ENCODE data around the gene RFXANK. TPM values are rescaled to one million over a fixed set of nuclear protein-coding genes. Genes with fewer than 3 reads are reported as not detected.

RFXANK gene
- total RNA-seq, 1 experiment from 2014 or later = 51.0 TPM

- peak; percentile 48 for DNase-seq
- peak overlapping the region; percentile 43; the same call in 1 of the 2 replicates for H3K4me3 ChIP-seq (ENCODE audit: insufficient read depth, low read depth, low read length)
- H3K27me3 ChIP-seq (ENCODE audit: control insufficient read depth, insufficient read depth, low read length) = peaks cover 36% of the 10 kb centered on the region
- no peaks in the 10 kb centered on the region for H3K36me3 ChIP-seq (replicated peaks; ENCODE audit: control insufficient read depth, insufficient read depth, low read length)
Measured at GRCh38 chr19:19224150-19224851, 32.2 kb downstream of the RFXANK start.

- H3K27me3 ChIP-seq (ENCODE audit: control insufficient read depth, insufficient read depth, low read length) = peaks cover 36% of the 10 kb centered on the region
- peak overlapping the region; percentile 43 for H3K4me3 ChIP-seq (ENCODE audit: insufficient read depth, low read depth, low read length)
- H3K36me3 ChIP-seq (replicated peaks; ENCODE audit: control insufficient read depth, insufficient read depth, low read length) = no peaks in the 10 kb centered on the region
- peak; percentile 98 for DNase-seq
Measured at GRCh38 chr19:19224852-19225494, 32.9 kb downstream of the RFXANK start.

- Histone ChIP-seq H3K4me3 (ENCODE audit: insufficient read depth, low read depth, low read length) (no peak overlapping the region), H3K36me3 (replicated peaks; ENCODE audit: control insufficient read depth, insufficient read depth, low read length) (no peaks in the 10 kb centered on the region), H3K27me3 (ENCODE audit: control insufficient read depth, insufficient read depth, low read length) (peaks cover 36% of the 10 kb centered on the region)
- no peak for DNase-seq
Measured at GRCh38 chr19:19226204-19226603, 34.1 kb downstream of the RFXANK start.

GRCh38 chr19:19226663-19227062 lies 34.6 kb downstream of the RFXANK start:
- DNase-seq = peak; percentile 65
- H3K27me3 ChIP-seq (ENCODE audit: control insufficient read depth, insufficient read depth, low read length) = peaks cover 36% of the 10 kb centered on the region
- H3K36me3 ChIP-seq (replicated peaks; ENCODE audit: control insufficient read depth, insufficient read depth, low read length) = no peaks in the 10 kb centered on the region
- H3K4me3 ChIP-seq (ENCODE audit: insufficient read depth, low read depth, low read length) = no peak overlapping the region

GRCh38 chr19:19227217-19227616 lies 35.2 kb downstream of the RFXANK start:
- no peaks in the 10 kb centered on the region for H3K36me3 ChIP-seq (replicated peaks; ENCODE audit: control insufficient read depth, insufficient read depth, low read length)
- peaks cover 36% of the 10 kb centered on the region for H3K27me3 ChIP-seq (ENCODE audit: control insufficient read depth, insufficient read depth, low read length)
- H3K4me3 ChIP-seq (ENCODE audit: insufficient read depth, low read depth, low read length) = no peak overlapping the region
- DNase-seq = no peak

GRCh38 chr19:19229701-19230100 lies 37.6 kb downstream of the RFXANK start:
- H3K36me3 ChIP-seq (replicated peaks; ENCODE audit: control insufficient read depth, insufficient read depth, low read length) = no peaks in the 10 kb centered on the region
- H3K4me3 ChIP-seq (ENCODE audit: insufficient read depth, low read depth, low read length) = no peak overlapping the region
- H3K27me3 ChIP-seq (ENCODE audit: control insufficient read depth, insufficient read depth, low read length) = peaks cover 22% of the 10 kb centered on the region
- DNase-seq = no peak

- Histone ChIP-seq H3K4me3 (ENCODE audit: insufficient read depth, low read depth, low read length) (no peak overlapping the region), H3K36me3 (replicated peaks; ENCODE audit: control insufficient read depth, insufficient read depth, low read length) (no peaks in the 10 kb centered on the region), H3K27me3 (ENCODE audit: control insufficient read depth, insufficient read depth, low read length) (peaks cover 11% of the 10 kb centered on the region)
- DNase-seq = no peak
Measured at GRCh38 chr19:19230999-19231398, 38.9 kb downstream of the RFXANK start.

GRCh38 chr19:19232261-19232721 lies 40.2 kb downstream of the RFXANK start:
- Histone ChIP-seq H3K27me3 (ENCODE audit: control insufficient read depth, insufficient read depth, low read length) (peaks cover 8% of the 10 kb centered on the region; the same call in 1 of the 2 replicates), H3K4me3 (ENCODE audit: insufficient read depth, low read depth, low read length) (no peak overlapping the region), H3K36me3 (replicated peaks; ENCODE audit: control insufficient read depth, insufficient read depth, low read length) (no peaks in the 10 kb centered on the region)
- peak; percentile 47 for DNase-seq

- H3K36me3 ChIP-seq (replicated peaks; ENCODE audit: control insufficient read depth, insufficient read depth, low read length) = no peaks in the 10 kb centered on the region
Measured at GRCh38 chr19:19234220-19234816, 42.3 kb downstream of the RFXANK start.

GRCh38 chr19:19236173-19236572 lies 44.1 kb downstream of the RFXANK start:
- no peaks in the 10 kb centered on the region for H3K36me3 ChIP-seq (replicated peaks; ENCODE audit: control insufficient read depth, insufficient read depth, low read length)
- H3K27me3 ChIP-seq (ENCODE audit: control insufficient read depth, insufficient read depth, low read length) = peaks cover 1% of the 10 kb centered on the region; the same call in 1 of the 2 replicates
- DNase-seq = no peak
- H3K4me3 ChIP-seq (ENCODE audit: insufficient read depth, low read depth, low read length) = no peak overlapping the region

More at GRCh38 chr19:19234220-19234816, 42.3 kb downstream of the RFXANK start:
- no peak overlapping the region for H3K4me3 ChIP-seq (ENCODE audit: insufficient read depth, low read depth, low read length)
- H3K27me3 ChIP-seq (ENCODE audit: control insufficient read depth, insufficient read depth, low read length) = peaks cover 1% of the 10 kb centered on the region; the same call in 1 of the 2 replicates
- no peak for DNase-seq

GRCh38 chr19:19238126-19238894 lies 46.3 kb downstream of the RFXANK start:
- H3K27me3 ChIP-seq (ENCODE audit: control insufficient read depth, insufficient read depth, low read length) = peaks cover 1% of the 10 kb centered on the region; the same call in 1 of the 2 replicates
- no peaks in the 10 kb centered on the region for H3K36me3 ChIP-seq (replicated peaks; ENCODE audit: control insufficient read depth, insufficient read depth, low read length)
- peak; percentile 53 for DNase-seq
- H3K4me3 ChIP-seq (ENCODE audit: insufficient read depth, low read depth, low read length) = no peak overlapping the region

- Histone ChIP-seq H3K4me3 (ENCODE audit: insufficient read depth, low read depth, low read length) (no peak overlapping the region), H3K27me3 (ENCODE audit: control insufficient read depth, insufficient read depth, low read length) (peaks cover 1% of the 10 kb centered on the region; the same call in 1 of the 2 replicates), H3K36me3 (replicated peaks; ENCODE audit: control insufficient read depth, insufficient read depth, low read length) (no peaks in the 10 kb centered on the region)
- no peak for DNase-seq
Measured at GRCh38 chr19:19239675-19240074, 47.6 kb downstream of the RFXANK start.

GRCh38 chr19:19240476-19240875 lies 48.4 kb downstream of the RFXANK start:
- DNase-seq = no peak
- H3K27me3 ChIP-seq (ENCODE audit: control insufficient read depth, insufficient read depth, low read length) = peaks cover 1% of the 10 kb centered on the region; the same call in 1 of the 2 replicates
- no peak overlapping the region for H3K4me3 ChIP-seq (ENCODE audit: insufficient read depth, low read depth, low read length)
- no peaks in the 10 kb centered on the region for H3K36me3 ChIP-seq (replicated peaks; ENCODE audit: control insufficient read depth, insufficient read depth, low read length)

GRCh38 chr19:19250196-19250801 lies 58.2 kb downstream of the RFXANK start:
- Histone ChIP-seq H3K4me3 (ENCODE audit: insufficient read depth, low read depth, low read length) (no peak overlapping the region), H3K36me3 (replicated peaks; ENCODE audit: control insufficient read depth, insufficient read depth, low read length) (no peaks in the 10 kb centered on the region), H3K27me3 (ENCODE audit: control insufficient read depth, insufficient read depth, low read length) (peaks cover 6% of the 10 kb centered on the region; the same call in 1 of the 2 replicates)
- no peak for DNase-seq

Data from H7 (cell line).